ENCODE results near the gene PHACTR4. TPM values are rescaled to one million over a fixed set of nuclear protein-coding genes. Genes with fewer than 3 reads are reported as not detected.

The PHACTR4 gene
- total and polyA plus RNA-seq, 2 of the 4 experiments (the other 2 are of a cell fraction) = 7.5 to 15.0 TPM

DNA sequence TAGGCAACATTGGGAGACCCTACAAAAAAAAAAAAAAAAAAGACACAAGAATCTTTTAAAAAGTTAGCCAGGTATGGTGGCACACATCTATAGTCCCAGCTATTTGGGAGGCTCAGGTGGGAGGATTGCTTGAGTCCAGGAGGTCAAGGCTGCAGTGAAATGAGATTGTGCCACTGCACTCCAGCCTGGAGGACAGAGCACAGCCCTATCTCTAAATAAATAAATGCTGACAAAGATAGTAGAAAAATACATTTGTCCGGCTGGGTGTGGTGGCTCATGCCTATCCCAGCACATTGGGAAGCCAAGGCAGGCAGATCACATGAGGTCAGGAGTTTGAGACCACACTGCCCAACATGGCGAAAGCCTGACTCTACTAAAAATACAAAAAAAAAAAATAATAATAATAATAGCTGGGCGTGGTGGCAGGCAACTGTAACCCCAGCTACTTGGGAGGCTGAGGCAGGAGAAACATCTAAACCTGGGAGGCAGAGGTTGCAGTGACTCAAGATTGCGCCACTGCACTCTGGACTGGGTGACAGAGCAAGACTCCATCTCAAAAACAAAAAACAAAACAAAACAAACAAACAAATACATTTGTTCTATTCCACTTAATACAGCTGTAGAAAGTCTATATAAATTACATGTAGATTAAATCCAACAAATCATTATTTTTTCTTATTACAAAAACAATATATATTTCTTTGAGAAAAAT is 48.5 kb downstream of the PHACTR4 start:
- in situ Hi-C loops (cut with MboI; ENCODE audit: low sequenced_read_pairs) (no loop called here), dilution Hi-C loops (cut with HindIII; ENCODE audit: low sequenced_read_pairs, unreplicated experiment) (no loop called here), intact Hi-C loops (cut with micrococcal nuclease) (loop anchor here (10.0 kb wide), 1 partner anchor 67 kb away; no protein-coding TSS in a partner anchor)
- Histone ChIP-seq H2BK120ac (ENCODE audit: low read depth, low read length) (no peak overlapping the region; the same call in 1 of the 2 replicates), H4K91ac (ENCODE audit: insufficient read depth, low read depth, low read length) (no peak overlapping the region), H3K27ac (ENCODE audit: insufficient read depth, low read length) (no peak overlapping the region), H2BK5ac (ENCODE audit: low read depth, low read length, poor library complexity, severe bottlenecking) (no peak overlapping the region), H4K8ac (ENCODE audit: low read depth in 2 of 2, low read length in 2 of 2) (peak overlapping the region in 1 of 2 experiments; percentile 32; a peak in 1 of 4 replicates), H3K4me3 (ENCODE audit: insufficient read depth, low read depth, low read length) (no peak overlapping the region), H2AK9ac (replicated peaks; ENCODE audit: low read depth, low read length, poor library complexity) (no peak overlapping the region), H3K18ac (ENCODE audit: low read depth, low read length) (no peak overlapping the region), H2AFZ (replicated peaks; ENCODE audit: low read length, poor library complexity) (no peak overlapping the region), H3K56ac (ENCODE audit: extremely low read depth, insufficient read depth, low read length) (no peak overlapping the region), H2AK5ac (ENCODE audit: low read depth, low read length) (no peak overlapping the region), H3K23ac (ENCODE audit: low read depth, low read length) (no peak overlapping the region), H3K27me3 (ENCODE audit: control insufficient read depth, insufficient read depth, low read length) (no peaks in the 10 kb centered on the region), H3K4me2 (ENCODE audit: low read depth, low read length) (peak overlapping the region; percentile 27), H3K4me1 (ENCODE audit: control insufficient read depth, insufficient read depth, low read length) (no peaks in the 10 kb centered on the region), H3K14ac (replicated peaks; ENCODE audit: low read depth, low read length) (no peak overlapping the region), H4K5ac (ENCODE audit: low read depth, low read length) (no peak overlapping the region), H2BK15ac (ENCODE audit: low read depth, low read length) (no peak overlapping the region), H3K79me1 (ENCODE audit: low read depth in 1 of 2, low read length in 2 of 2) (peaks cover 21 to 56% of the 10 kb centered on the region in 2 experiments; a peak in 3 of 4 replicates), H4K20me1 (ENCODE audit: insufficient read depth, low read length) (no peaks in the 10 kb centered on the region), H3K9ac (ENCODE audit: low read depth, low read length) (no peak overlapping the region), H2BK20ac (ENCODE audit: low read depth, low read length) (no peak overlapping the region), H3K4ac (ENCODE audit: low read depth, low read length) (no peak overlapping the region), H3K9me3 (ENCODE audit: control insufficient read depth, insufficient read depth, low read length) (no peaks in the 10 kb centered on the region), H3K36me3 (ENCODE audit: control insufficient read depth, insufficient read depth, low read length) (no peaks in the 10 kb centered on the region), H3K9me1 (ENCODE audit: insufficient read depth, low read length) (peaks cover 4% of the 10 kb centered on the region)
- ATAC-seq (ENCODE audit: low read depth) (no peak), DNase-seq (no peak)
- no TSS peak for BruUV-seq (replicated peaks)
- TF ChIP-seq RAD21 (IDR thresholded peaks at IDR 0.05; ENCODE audit: low read length) (no peak), BHLHE40 (IDR thresholded peaks at IDR 0.05; ENCODE audit: low read depth, low read length) (no peak), NFE2L2 (IDR thresholded peaks at IDR 0.05; ENCODE audit: low read depth, low read length) (no peak), SMC3 (IDR thresholded peaks at IDR 0.05; ENCODE audit: low read depth, low read length) (no peak)
- POLR2A ChIA-PET (ENCODE audit: unreplicated experiment) = interaction anchor here (0.5 kb wide), 1 partner anchor 8 kb away, joined by 28 read pairs; no protein-coding TSS in a partner anchor
- no CpG with 5 or more reads among the region's 4 CpGs for WGBS, 2 experiments (ENCODE audit: extremely low coverage in 2 of 2, insufficient read length in 1 of 2)
- CTCF ChIA-PET = no interaction called here
